GM19328 (cell line): Measurements from ENCODE around the gene LEMD1.

ENCODE experiments used
- ATAC-seq: cut with Tn5 transposase; IDR thresholded peaks from one replicate; pipeline ENCODE4 v1.9.1; 2021; ENCODE audit warnings: mild to moderate bottlenecking, moderate library complexity; ENCODE audit not compliant: unreplicated experiment

LEMD1 gene

DNA sequence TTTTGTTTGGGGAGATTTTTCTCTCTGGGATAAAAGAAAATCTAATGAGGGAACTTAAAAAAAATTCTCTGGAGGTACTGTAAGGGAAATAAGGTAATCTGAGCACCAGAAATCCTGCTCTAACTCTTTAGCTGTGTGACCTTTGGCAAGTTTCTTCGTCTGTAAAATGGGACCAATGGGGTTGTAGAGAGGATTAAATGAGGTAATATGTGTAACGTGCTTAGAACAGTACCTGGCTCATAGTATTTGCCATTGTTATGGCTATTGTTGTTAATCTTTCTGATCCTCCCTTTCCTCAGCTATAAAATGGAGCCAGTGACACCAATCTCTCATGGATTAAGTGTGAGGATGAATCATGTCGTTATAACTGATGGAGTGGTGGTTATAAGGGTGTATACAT, 64.3 kb downstream of the LEMD1 start:
- no peak for ATAC-seq

DNA sequence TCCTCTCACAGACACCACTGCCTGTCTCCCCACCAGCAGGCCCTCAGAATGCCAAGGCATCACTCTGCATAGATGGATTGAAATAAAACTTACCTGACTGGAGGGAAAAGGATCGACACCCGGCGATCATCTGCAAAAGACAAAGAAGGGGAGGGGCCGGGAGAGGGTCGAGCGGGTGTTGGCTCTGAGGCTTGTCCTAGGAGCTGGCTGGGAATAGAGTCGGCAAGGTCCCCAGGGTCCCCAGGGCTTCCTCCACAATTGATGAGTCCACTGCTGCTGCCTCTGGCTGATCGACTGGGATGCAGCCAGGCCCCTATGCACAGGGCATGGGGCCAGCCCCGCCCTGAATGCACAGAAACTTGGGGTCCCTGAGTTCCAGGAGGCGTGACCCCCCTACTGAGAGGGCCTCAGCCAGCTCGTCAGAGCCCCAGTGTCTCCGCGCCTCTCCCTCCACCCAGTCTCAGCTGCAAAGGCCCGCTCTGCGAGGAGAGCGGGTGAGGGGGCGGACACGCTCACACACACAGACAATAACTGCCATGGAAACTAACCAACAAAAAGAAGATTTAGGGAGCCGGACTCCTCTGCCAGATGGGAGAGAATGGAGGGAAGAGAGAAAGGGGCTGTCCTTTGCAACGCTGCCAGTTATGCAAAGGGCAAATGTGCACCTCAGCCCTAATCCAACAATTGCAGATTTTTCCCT, 65.3 kb downstream of the LEMD1 start, which contains the start of gene KLHDC8A:
TSS of gene KLHDC8A (minus strand) at position 483 of the 700 bp plus-strand sequence. CDS start 13,318 bp downstream, outside the sequence.
- no peak for ATAC-seq

DNA sequence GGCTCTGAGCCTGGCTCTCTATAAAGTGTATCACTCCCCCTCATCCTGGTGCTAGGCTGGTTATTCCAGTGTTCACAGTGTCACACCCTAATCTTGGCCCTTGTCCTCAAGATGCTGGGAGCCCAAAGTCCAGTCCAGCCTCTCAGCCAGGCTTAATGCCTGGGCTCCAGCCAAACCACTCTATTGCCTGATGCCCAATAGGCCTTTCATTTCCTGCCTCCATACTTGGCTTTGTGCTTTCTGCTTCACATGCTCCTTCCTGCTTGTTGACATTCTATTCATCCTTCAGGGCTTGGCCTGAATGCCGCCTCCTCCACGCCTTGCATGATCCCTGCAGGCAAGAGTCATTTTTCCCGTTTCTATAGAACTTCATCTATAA, 66.8 kb downstream of the LEMD1 start:
- no peak for ATAC-seq

DNA sequence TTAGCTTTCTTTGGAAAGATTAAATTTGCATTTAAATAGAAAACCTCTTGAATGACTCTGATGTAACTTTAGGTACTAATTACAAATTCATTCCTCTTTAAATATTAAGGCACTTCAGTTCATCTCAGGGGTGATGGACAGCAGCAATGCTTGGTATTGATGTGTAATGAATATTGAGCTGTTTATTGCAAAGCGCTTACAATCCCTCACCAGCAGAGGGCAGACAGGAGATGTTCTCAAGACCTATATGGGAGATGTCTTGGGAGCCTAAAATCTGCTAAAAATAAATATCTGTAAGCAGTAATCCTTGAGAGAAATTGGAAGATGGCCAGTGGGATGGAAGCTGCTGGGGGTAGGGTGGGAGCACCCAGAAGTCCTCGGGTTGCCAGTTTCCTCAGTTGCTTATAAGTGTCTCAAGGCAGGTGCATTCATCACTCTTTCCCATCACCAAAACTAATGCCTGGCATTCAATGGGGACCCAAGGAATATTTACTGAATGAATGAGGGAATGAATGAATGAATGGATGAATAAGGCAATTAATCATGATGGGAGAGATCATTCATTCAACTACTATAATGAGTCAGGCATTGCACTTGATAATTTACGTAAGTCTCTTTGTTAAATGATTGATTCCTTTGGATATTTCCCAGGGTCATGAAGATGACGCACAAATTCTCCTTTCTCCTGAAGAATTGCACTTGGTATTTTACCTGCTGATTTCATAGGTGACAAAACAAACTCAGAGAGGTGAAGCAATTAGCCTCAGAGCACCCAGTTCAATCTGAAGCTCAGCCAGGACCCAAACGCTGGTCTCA, 67.4 kb downstream of the LEMD1 start:
- no peak for ATAC-seq

DNA sequence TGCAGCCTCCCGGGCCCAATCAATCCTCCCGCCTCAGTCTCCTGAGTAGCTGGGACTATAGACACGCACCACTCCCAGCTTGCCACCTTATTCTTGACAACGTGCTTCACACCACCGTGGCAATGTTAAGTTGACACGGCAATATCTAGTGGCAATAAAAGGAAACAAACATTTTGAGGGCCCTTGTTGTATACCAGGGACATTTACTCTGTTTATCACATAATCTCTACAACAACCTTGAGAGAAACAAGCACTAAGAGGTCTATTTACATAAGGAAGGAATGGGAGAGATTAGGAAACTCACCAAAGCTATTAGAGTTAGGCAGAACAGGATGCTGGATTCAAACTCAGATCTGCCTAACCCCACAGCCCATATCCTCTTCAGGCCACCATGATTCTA, 68.2 kb downstream of the LEMD1 start:
- no peak for ATAC-seq

DNA sequence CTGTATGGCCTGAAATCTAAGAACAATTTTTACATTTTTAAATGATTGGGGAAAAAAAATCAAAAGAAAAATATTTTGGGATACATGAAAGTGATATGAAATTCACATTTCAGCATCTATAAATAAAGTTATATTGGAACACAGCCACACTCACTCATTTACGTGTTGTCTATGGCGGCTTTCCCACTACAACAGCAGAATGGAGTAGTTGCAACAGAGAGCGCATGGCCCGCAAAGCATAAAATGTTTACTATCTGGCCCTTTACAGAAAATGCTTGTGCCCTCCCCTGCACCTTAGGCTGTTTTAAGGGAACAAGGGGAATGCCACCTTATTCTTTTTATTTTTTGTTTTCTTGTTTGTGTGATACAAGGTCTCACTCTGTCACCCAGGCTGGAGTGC, 68.7 kb downstream of the LEMD1 start:
- no peak for ATAC-seq

DNA sequence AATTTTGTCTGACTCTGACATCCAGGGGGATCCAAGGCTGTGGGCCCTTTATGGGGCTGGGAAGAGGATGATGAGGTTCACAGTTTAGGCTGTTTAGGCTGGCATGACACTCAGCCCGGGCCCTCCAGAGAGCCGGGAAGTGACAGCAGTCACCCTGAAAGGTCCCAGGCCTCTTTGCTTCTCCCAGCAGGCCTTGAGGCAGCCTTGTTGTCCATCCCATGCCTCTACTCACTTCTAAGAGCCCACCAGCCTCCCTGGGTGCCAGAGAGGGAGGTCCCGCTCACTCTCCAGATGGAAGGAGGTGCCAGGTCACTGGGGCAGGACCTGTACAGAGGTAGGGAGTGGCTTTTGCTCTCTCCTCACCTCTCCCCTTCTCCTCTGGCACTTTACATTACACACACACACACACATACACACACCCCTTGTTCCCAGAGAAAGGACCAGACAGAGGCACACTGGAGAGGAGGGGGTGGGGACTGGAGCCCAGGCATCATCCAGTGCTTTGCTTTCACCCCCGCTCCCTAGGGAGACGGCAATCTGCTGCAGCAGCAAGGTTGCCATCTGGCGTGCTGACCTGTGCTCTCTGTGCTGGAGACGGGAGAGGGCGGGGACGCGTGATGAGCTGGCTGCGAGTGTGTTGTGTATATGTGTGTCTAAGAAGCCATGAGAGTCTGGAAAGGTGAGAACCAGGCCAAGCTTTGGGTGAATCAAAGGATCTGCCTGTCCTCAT, 69.7 kb downstream of the LEMD1 start:
- ATAC-seq, result no peak

DNA sequence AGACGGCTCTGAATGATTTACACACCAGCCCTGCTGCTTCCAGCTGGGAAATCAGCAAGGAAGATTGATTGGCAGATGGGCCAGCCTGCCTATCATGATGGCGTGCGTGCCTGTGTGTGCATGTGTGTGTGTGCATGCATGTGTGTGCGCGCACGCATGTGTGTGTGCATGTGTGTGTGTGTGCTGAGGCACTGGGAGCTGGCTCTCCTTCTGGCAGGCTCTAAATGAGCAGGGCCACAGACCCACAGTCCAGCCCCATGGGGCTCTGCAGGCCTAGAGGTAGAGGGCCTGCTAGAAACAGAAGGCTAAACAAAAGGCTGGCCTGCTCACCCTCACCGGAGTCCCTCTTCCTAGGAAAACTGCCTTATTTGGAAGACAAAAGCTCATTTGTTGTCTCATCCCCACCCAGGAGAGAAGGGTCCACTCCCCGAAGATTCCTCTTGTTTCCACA, 71.1 kb downstream of the LEMD1 start:
- ATAC-seq, result no peak

DNA sequence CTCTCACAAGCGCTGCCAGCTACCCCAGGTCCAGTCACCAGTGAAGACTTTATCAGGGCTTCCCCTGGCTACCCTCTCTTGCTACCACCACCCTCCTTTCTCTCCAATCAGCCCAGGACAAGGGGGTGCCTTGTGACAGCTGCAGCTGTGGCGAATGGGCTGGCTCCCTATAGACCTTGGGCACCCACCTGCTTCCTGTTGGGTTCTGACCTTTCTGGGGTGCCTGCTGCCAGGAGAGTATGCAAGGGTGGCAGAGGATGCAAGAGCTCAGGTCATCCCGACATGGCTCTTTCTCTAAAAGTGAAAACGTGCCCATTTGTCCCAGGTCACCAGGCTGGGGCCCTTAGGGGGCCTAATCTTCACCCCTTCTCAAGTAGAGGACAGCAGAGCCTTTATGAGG, 71.7 kb downstream of the LEMD1 start:
- ATAC-seq, result no peak

DNA sequence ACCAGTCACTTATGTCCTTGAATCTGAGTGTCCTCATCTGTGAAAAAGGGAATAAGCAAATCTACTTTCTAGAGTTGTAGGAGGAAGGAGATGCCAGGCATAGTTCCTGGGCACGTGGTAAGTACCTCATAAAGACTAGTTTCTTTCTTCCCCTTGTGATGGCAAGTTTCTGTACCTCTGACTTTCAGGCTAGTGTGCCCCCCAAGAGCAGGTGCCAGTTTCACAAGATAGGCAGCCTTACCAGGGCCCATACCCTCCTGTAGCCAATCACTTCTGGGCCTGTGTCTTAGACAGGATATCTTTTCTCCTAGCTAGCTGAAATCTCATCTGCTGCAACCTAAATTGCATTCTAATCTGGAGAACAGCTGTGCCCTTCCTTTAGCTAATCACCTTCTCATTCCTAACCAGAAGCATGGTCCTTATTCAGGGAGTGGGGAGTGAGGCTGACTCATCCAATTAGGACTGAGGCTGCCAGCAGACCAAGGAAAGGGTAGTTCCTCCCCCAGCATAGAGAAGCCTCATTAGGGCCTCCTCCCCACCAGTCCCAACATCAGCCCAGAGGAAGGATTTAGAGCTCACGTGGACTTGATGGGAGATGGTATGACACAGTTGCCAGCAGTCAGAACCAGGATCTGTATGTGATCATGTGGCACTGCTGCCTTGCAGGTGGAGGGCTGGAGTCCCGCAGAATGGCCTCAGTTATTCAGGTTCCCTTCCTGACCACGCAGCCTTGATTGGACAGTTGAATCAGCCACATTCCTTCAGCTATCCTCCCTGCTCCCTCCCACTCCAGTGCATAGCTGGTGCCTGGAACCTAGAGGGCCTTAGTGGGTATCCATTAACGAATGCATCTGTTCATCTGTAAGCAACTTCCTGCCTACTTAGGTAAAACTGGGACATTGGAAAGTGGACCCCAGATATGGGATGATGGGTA, 73.0 kb downstream of the LEMD1 start:
- no peak for ATAC-seq

DNA sequence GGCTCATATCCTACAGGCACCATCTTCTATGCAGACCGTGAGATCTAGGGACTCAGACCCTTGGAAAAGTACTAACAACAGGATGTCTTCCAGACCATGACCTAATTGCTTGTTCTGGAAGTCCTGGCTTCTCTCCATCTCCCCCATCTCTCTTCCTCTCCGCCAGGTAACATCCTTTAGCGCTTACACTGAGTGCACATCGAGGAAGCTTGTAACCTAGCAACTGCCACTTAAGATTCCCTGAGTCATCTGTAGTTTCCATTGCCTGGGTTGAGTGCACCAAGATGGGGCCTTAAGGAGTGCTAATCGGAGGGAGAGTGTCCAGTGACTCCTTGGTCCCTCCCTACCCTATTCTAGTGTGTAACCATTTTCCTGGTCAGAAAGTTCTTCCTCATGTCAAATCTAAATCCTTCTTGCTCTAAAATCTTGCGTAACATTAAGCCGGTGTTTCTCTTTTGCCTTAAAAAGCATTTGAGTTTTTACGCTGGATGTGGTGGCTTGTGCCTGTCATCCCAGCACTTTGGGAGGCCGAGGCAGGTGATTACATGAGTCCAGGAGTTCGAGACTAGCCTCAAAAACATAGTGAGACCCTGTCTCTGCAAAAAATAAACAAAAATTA, 74.8 kb downstream of the LEMD1 start:
- no peak for ATAC-seq

DNA sequence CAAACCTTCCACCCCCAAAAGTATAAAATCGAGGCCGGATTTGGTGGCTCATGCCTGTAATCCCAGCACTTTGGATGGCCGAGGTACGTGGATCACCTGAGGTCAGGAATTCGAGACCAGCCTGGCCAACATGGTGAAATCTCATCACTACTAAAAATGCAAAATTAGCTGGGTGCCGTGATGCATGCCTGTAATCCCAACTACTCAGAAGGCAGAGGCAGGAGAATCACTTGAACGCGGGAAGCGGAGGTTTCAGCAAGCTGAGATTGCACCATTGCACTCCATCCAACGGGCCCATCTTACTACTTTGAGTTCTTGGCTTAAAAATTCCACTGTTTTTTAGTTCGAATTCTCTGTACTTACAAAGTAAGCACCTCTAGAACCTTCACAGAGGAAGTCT, 76.1 kb downstream of the LEMD1 start:
- ATAC-seq, result no peak

DNA sequence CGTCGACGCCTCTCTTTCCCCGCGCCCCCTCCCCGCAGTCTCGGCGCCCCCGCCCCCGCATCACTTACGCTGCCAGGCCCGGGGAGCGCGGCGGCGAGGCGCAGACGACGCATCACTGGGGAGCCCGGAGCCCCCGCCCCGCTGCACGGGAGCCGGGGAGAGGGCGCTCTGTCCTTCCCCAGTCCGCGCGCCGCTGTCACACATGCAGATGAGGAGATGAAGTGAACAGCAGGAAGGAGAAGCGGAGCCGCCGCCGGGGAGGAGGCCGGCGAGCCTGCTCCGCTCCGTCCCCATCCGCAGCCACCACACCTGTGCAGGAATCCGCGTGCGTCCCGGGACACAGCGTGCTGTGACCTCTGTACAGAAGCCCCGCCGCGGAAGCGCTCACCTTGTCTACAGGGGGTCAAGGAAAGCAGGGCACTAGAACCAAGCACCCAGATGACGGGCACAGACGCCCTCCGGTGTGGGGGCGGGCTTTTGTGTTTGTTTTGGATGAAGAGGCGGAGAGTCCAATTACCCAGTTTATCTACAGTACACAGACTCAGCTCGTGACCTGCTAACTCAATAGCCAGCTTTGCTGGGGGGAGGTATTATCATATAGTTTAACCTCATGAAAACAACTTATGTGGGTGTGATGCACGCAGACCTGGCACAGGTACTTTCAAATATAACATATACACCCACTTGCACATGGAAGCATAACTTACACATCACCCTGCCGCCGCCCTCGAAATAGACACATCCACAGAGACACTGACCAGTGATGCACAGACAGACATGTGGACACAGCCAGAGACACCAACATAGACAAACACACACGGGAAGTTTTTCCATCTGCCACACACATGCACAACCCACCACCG, 77.6 kb downstream of the LEMD1 start:
- no peak for ATAC-seq

DNA sequence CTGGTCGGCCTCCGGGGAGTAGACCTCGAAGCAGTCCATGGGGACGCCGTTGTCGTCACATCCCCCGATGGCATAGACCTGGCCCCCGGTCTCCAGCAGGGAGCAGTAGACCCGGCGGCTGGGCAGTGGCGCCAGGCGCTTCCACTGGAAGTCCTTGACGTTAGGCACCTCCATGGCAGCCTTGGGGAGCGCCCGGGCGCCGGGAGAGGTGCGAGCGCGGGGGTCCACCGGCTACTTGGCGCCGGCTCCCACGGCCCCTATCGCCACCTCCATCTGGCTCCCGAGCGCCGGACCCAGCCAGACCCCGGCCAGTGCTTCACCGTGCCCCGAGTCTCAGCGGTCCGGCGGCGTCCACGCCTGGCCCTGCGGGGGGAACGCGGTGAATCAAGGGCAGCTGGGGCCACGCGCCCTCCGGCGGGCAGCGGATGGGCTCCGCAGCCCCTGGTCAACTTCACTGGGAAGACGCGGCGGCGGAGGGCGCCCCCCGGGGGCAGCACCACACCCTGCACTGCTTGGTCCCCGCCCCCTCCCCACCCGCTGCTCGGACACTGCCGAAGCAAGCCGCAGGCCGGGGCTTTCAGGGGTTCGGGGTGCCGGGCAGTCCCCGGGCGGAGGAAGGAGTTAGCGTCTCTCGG, 78.3 kb downstream of the LEMD1 start:
- no peak for ATAC-seq

DNA sequence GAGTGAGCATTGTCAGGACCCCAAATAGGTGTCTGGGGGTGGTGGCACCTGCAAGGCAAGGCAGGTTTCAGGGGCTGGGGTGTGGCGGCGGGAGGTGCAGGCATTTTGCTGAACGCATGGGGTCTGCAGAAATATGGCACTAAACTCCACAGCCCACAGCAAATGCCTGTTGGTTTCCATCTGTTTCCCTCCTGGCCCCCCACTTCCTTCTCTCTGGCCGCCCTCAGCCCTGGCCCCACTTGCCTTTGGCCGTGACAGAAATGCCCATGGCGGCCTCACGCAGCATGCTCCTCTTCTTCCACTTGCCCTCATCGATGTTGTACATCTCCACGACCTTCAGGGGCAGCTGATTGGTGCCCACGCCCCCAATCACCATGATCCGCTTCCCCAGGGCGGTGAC, 78.9 kb downstream of the LEMD1 start:
- no peak for ATAC-seq

DNA sequence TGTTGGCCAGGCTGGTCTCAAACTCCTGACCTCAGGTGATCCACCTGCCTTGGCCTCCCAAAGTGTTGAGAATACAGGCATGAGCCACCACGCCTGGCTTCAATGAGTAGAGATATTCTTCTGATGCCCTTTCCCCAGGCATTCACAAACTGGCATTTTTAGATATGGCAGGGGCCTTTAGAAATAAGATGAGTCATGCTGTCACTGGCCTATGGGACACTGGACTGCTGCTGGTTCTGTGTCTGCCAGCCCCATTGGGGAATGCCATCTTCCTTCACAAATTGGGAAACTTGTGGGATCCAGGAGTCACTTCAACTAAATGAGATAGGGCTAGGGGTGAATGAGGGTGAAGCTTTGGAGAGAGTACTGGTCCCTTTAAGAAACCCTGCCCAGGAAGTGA, 81.2 kb downstream of the LEMD1 start:
- ATAC-seq, result no peak

DNA sequence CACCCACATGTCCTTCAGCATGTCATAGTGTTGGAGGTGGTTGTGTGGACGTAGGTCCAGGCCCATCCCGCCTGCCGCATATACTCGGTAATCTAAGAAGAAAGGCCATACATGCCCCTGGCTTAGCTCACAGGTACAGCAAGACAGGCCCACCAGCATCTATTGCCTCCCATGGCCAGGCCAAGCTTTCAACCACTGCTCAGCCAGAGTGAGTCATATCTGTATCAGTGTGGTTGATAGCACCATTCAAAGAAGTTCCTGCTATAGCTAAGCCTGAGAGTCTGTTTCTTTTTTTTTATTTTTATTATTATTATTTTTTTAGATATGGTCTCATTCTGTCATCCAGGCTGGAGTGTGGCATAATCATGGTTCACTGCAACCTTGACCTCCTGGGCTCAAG, 82.1 kb downstream of the LEMD1 start:
- no peak for ATAC-seq

DNA sequence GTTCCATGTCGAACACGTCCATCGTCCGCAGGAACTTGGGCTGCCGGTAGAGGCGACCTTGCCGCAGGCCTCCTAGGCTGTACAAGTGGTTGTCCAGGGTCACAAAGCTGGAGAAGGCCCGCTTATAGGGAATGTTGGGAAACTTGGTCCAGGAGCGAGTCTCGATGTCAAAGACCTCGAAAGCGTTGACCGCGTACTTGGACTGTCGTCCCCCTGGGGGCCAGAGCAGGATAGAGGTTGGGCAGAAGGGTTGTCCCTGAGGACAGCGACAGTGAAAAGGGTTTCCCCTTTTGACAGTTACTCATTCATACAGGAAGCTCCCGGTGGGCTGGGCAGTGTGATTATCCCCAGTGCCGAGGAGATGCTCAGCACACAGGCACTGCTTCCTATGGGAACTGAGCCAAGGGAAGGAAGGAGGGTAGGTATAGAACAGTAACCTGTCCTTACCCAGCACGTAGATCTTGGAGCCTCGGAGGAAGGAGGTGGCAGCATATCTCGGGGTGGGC, 82.6 kb downstream of the LEMD1 start:
- no peak for ATAC-seq

DNA sequence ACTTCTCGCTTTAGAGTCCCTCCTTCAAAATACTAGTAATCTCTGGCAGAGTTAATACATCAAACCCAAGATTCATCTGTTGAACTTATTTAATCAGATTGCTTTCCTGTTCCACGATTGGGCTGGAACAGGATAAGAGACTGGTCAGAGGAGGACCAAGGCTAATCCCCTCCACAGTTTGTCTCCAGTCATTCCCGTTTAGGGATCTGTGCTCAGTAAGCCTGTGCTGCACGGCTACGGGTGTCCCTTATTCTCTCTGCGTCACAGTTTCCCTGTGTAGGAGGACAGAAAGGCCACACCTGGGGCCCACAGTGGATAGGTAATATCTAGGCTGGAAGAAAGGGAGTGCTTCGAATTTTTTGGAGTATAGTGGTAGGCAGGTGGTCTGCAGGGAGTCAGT, 83.8 kb downstream of the LEMD1 start:
- no peak for ATAC-seq
